GM12878 (cell line): Measurements from ENCODE around the gene ATP1A1. TPM values are rescaled to one million over a fixed set of nuclear protein-coding genes. Genes with fewer than 3 reads are reported as not detected.

ENCODE experiments used
- ATAC-seq: fragments of 200-7000 bp; cut with Tn5 transposase; 3 replicates; pipeline ENCODE4 v1.9.1; 2020; ENCODE audit warnings: mild to moderate bottlenecking, moderate library complexity
- BruUV-seq: library from RNA; stranded (reverse); fragments of 400-500 nt; replicated peaks from 2 replicates; lab custom pipeline; 2021; lab: Mats Ljungman, UMichigan
- CTCF ChIA-PET: fragments of 300-600 bp; sonication (Branson Sonifier 250); formaldehyde crosslinking; extraction: SDS; loops from one replicate; lab custom pipeline; 2021; ENCODE audit warnings: inconsistent platforms; lab: Yijun Ruan, JAX
- POLR2A ChIA-PET: fragments of 350-600 bp; formaldehyde crosslinking; extraction: SDS; loops from one replicate; lab custom pipeline; 2021; ENCODE audit warnings: inconsistent platforms; lab: Charles Lee
- RAD21 ChIA-PET: fragments of 300-600 bp; sonication (Branson Sonifier 250); formaldehyde crosslinking; loops from one replicate; lab custom pipeline; 2023; ENCODE audit warnings: antibody characterized with exemption; ENCODE audit not compliant: unreplicated experiment; lab: Charles Lee
- SMC1A ChIA-PET: fragments of 300-600 bp; sonication (Branson Sonifier 250); formaldehyde crosslinking; loops from one replicate; lab custom pipeline; 2023; ENCODE audit not compliant: unreplicated experiment, uncharacterized antibody; lab: Charles Lee
- DNase-seq: peaks from one replicate; pipeline ENCODE4 v3.0.0-alpha.2; 2011; ENCODE audit warnings: low read depth, low spot score
- FAIRE-seq: peaks from 3 replicates; lab custom pipeline; 2011; peaks lifted over from hg19 to GRCh38; lab: Jason Lieb, UNC
- H2AFZ ChIP-seq: 2 replicates; pipeline ENCODE4 v1.6.0; 2011; ENCODE audit warnings: low read depth, low read length, control low read depth; ENCODE audit not compliant: control insufficient read depth
- H3K27ac ChIP-seq: 2 replicates; pipeline ENCODE4 v1.5.1; 2011; ENCODE audit warnings: control low read depth; ENCODE audit not compliant: control insufficient read depth, insufficient read depth
- H3K27me3 ChIP-seq, 2 experiments: replicated peaks in 1 of 2; 2 replicates each; pipeline versions ENCODE4 v1.6.0 to v1.6.1; 2011; ENCODE audit warnings: low read length in 1 of 2; ENCODE audit not compliant: control insufficient read depth in 2 of 2, insufficient read depth in 2 of 2
- H3K36me3 ChIP-seq, 2 experiments: 2 replicates each; pipeline ENCODE4 v1.5.1; 2011; ENCODE audit warnings: low read length in 1 of 2; ENCODE audit not compliant: control insufficient read depth in 2 of 2, insufficient read depth in 2 of 2
- H3K4me1 ChIP-seq: 2 replicates; pipeline ENCODE4 v1.6.1; 2011; ENCODE audit warnings: mild to moderate bottlenecking, low read length, moderate library complexity, mixed read lengths; ENCODE audit not compliant: control insufficient read depth, insufficient read depth
- H3K4me2 ChIP-seq: 2 replicates; pipeline ENCODE4 v1.6.0; 2011; ENCODE audit warnings: control low read depth; ENCODE audit not compliant: control insufficient read depth, insufficient read depth
- H3K4me3 ChIP-seq: fragments of 200-600 bp; sonication (generic); 2 replicates; pipeline ENCODE4 v1.5.1; 2016
- H3K79me2 ChIP-seq: 2 replicates; pipeline ENCODE4 v1.6.0; 2011; ENCODE audit warnings: low read length; ENCODE audit not compliant: control insufficient read depth, insufficient read depth
- H3K9ac ChIP-seq: 2 replicates; pipeline ENCODE4 v1.8.0; 2011; ENCODE audit warnings: low read length, control low read depth, mixed read lengths; ENCODE audit not compliant: control insufficient read depth, insufficient read depth
- H3K9me3 ChIP-seq: replicated peaks from 3 replicates; pipeline ENCODE4 v1.5.1; 2011; ENCODE audit warnings: mild to moderate bottlenecking, low read length; ENCODE audit not compliant: control insufficient read depth, insufficient read depth
- H4K20me1 ChIP-seq: 2 replicates; pipeline ENCODE4 v1.6.0; 2011; ENCODE audit not compliant: control insufficient read depth, insufficient read depth
- BCLAF1 ChIP-seq: fragments of 450-650 bp; IDR thresholded peaks from 2 replicates; pipeline ENCODE4 v1.6.1; 2017; ENCODE audit warnings: antibody characterized with exemption, mild to moderate bottlenecking, moderate library complexity
- CHD4 ChIP-seq: fragments of 200-600 bp; sonication (generic); IDR thresholded peaks from 2 replicates; pipeline ENCODE4 v1.6.1; 2016; ENCODE audit warnings: mild to moderate bottlenecking
- GABPA ChIP-seq: IDR thresholded peaks from 2 replicates; pipeline ENCODE4 v1.6.1; 2014; ENCODE audit warnings: antibody characterized with exemption, low read depth, mild to moderate bottlenecking, inconsistent platforms
- IRF5 ChIP-seq: fragments of 450-650 bp; IDR thresholded peaks from 2 replicates; pipeline ENCODE4 v1.6.1; 2017; ENCODE audit warnings: borderline replicate concordance
- KDM1A ChIP-seq: fragments of 200-600 bp; sonication (generic); IDR thresholded peaks from 2 replicates; pipeline ENCODE4 v1.6.1; 2016; ENCODE audit warnings: borderline replicate concordance
- NFIC ChIP-seq: IDR thresholded peaks from 2 replicates; pipeline ENCODE4 v1.6.1; 2012; ENCODE audit warnings: low read depth, mild to moderate bottlenecking, inconsistent platforms, low read length, moderate library complexity
- NFXL1 ChIP-seq: fragments of 450-650 bp; IDR thresholded peaks from 2 replicates; pipeline ENCODE4 v1.6.1; 2017; ENCODE audit warnings: antibody characterized with exemption, mild to moderate bottlenecking, borderline replicate concordance
- POLR2AphosphoS2 ChIP-seq: IDR thresholded peaks from 2 replicates; pipeline ENCODE4 v1.6.1; 2011; ENCODE audit warnings: low read depth, mild to moderate bottlenecking, low read length, improper control_type of control experiment, moderate library complexity
- RBBP5 ChIP-seq: fragments of 200-600 bp; sonication (generic); conservative IDR thresholded peaks from 2 replicates; pipeline ENCODE4 v1.6.1; 2016
- RCOR1 ChIP-seq: conservative IDR thresholded peaks from 2 replicates; pipeline ENCODE4 v1.6.1; 2012; ENCODE audit warnings: low read depth, low read length, improper control_type of control experiment
- REST ChIP-seq: IDR thresholded peaks from 2 replicates; pipeline ENCODE4 v1.6.1; 2012; ENCODE audit warnings: mild to moderate bottlenecking, low read depth, low read length
- USF1 ChIP-seq: IDR thresholded peaks from 2 replicates; pipeline ENCODE4 v1.6.1; 2011; ENCODE audit warnings: borderline replicate concordance, low read depth, mild to moderate bottlenecking, moderate library complexity, mixed read lengths, low read length; ENCODE audit not compliant: insufficient read depth; ENCODE audit errors: extremely low read length
- USF2 ChIP-seq: IDR thresholded peaks from 2 replicates; pipeline ENCODE4 v1.6.1; 2011; ENCODE audit warnings: low read depth, low read length, improper control_type of control experiment, borderline replicate concordance
- ZNF24 ChIP-seq: fragments of 450-650 bp; IDR thresholded peaks from 2 replicates; pipeline ENCODE4 v1.6.1; 2017; ENCODE audit warnings: antibody characterized with exemption, mild to moderate bottlenecking
- WGBS: methylation state at CpG from one replicate; pipeline ENCODE4 v1.1.6; 2016; ENCODE audit warnings: low lambda C conversion rate; ENCODE audit not compliant: insufficient replicate concordance, insufficient coverage; ENCODE audit errors: missing lambda C conversion rate; 5-methylcytosine and 5-hydroxymethylcytosine counted together
- in situ Hi-C: fragments of 300-500 bp; cut with MboI; formaldehyde crosslinking; loops from 9 replicates; pipeline ENCODE4 v1.14.3; 2018; ENCODE audit warnings: mixed read lengths
- intact Hi-C: fragments of 100-400 bp; cut with micrococcal nuclease; formaldehyde crosslinking; loops from one replicate; pipeline ENCODE4 v1.14.2; 2022; ENCODE audit not compliant: unreplicated experiment
- polyA plus RNA-seq, 11 experiments: library from polyadenylated mRNA; depleted of rRNA in 4 of 11; unstranded in 6 of 11; stranded (reverse) in 5 of 11; fragments of >200 nt; fragmentation: Nextera tagmentation in 4 of 11; fragmentation: Illumina TruSeq in 1 of 11; extraction: Ambion mirVana in 4 of 11; extraction: Trizol in 1 of 11; gene quantifications; 1 replicate in 1 of 11; 2 replicates in 10 of 11; pipeline versions ENCODE4 v1.2.1 to v1.2.3, GENCODE V29; 2011 to 2016; ENCODE audit warnings: inconsistent platforms in 2 of 11, missing spikeins in 2 of 11, low read depth in 1 of 11
- total RNA-seq, 4 experiments: library from RNA; depleted of rRNA in 3 of 4; stranded (reverse); fragments of >200 nt in 3 of 4; fragmentation: Illumina TruSeq in 1 of 4; extraction: Trizol in 1 of 4; gene quantifications; 2 replicates each; pipeline versions ENCODE4 v1.2.1 to v1.2.3, GENCODE V29; 2013 to 2021

ATP1A1 gene
- total and polyA plus RNA-seq, 10 of the 15 experiments (the other 5 are each of a cell fraction or from before 2014, with no cell fraction given), result 113 to 566 (median 313) TPM

GRCh38 chr1:116346943-116347673, 25.9 kb upstream of the ATP1A1 start:
- Histone ChIP-seq H3K9me3 (no peaks in the 10 kb centered on the region), H3K4me2 (no peak overlapping the region), H3K4me1 (no peaks in the 10 kb centered on the region), H3K36me3 (no peaks in the 10 kb centered on the region), H3K9ac (no peak overlapping the region), H3K4me3 (no peak overlapping the region), H2AFZ (no peak overlapping the region), H3K27me3 (no peaks in the 10 kb centered on the region), H3K27ac (no peak overlapping the region), H4K20me1 (no peaks in the 10 kb centered on the region), H3K79me2 (no peaks in the 10 kb centered on the region)
- RAD21 ChIA-PET, result no interaction called here
- POLR2A ChIA-PET, result interaction anchor here (0.9 kb wide), 1 partner anchor 29 kb away, joined by 3 read pairs; no protein-coding TSS in a partner anchor
- intact Hi-C loops (no loop called here), in situ Hi-C loops (no loop called here)
- DNase-seq, result no peak
- FAIRE-seq, result no peak
- BruUV-seq, result no TSS peak
- CTCF ChIA-PET, result no interaction called here
- WGBS, result 30% methylated on average over 4 of the region's 4 CpGs
- no peak for ATAC-seq
- SMC1A ChIA-PET, result interaction anchor here (1.0 to 1.8 kb wide), 2 partner anchors 22 to 138 kb away, joined by 3 to 4 read pairs; no protein-coding TSS in a partner anchor
- no peak for TF ChIP-seq USF2
- no peak for TF ChIP-seq REST
- no peak for TF ChIP-seq POLR2AphosphoS2
- no peak for TF ChIP-seq CHD4
- no peak for TF ChIP-seq GABPA
- TF ChIP-seq BCLAF1, result no peak
- no peak for TF ChIP-seq ZNF24
- no peak for TF ChIP-seq IRF5
- no peak for TF ChIP-seq NFIC
- TF ChIP-seq NFXL1, result no peak
- TF ChIP-seq KDM1A, result no peak
- TF ChIP-seq RCOR1, result no peak
- no peak for TF ChIP-seq USF1
- TF ChIP-seq RBBP5, result no peak
